ENCODE results near the gene CTSA. TPM values are rescaled to one million over a fixed set of nuclear protein-coding genes. Genes with fewer than 3 reads are reported as not detected.
"Not testable (repeated sequence)": the region's sequence is repeated elsewhere in the genome, so short reads cannot be mapped to it uniquely, and the experiment has no call there.

The CTSA gene
- total RNA-seq, 1 experiment from 2014 or later: 39.5 TPM

DNA sequence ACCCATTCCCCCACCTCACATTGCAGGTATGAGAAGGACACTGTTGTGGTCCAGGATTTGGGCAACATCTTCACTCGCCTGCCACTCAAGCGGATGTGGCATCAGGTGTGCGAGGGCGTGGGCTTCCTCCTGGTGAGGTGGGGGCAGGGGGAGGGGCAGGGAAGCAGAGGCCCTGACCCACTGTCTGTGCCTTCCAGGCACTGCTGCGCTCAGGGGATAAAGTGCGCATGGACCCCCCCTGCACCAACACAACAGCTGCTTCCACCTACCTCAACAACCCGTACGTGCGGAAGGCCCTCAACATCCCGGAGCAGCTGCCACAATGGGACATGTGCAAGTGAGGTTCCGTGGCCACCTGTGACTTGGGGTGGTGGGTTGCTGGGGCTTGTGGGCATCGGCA, 3.7 kb downstream of the CTSA start:
- Histone ChIP-seq H3K9me3 (ENCODE audit: low read length) (no peaks in the 10 kb centered on the region), H3K79me2 (ENCODE audit: low read length) (peaks cover 17% of the 10 kb centered on the region), H2AFZ (ENCODE audit: low read length) (no peak overlapping the region), H3K4me2 (ENCODE audit: low read depth, low read length, poor library complexity, severe bottlenecking) (no peak overlapping the region), H3K36me3 (ENCODE audit: insufficient read depth, low read length) (peaks cover 11% of the 10 kb centered on the region; the same call in 1 of the 2 replicates), H3K9me2 (replicated peaks; ENCODE audit: insufficient read depth, low read length) (no peaks in the 10 kb centered on the region), H3K4me1 (ENCODE audit: low read length) (peaks cover 27% of the 10 kb centered on the region), H3K4me3 (ENCODE audit: low read length) (no peak overlapping the region), H4K20me1 (ENCODE audit: insufficient read depth, low read depth, low read length) (no peaks in the 10 kb centered on the region), H3K27me3 (ENCODE audit: low read length) (no peaks in the 10 kb centered on the region), H3K27ac (ENCODE audit: low read length) (no peak overlapping the region), H3K9ac (ENCODE audit: low read length) (no peak overlapping the region)
- DNase-seq: no peak

GRCh38 chr20:45896641-45897161, 5.6 kb downstream of the CTSA start:
- H3K4me2 ChIP-seq (ENCODE audit: low read depth, low read length, poor library complexity, severe bottlenecking): no peak overlapping the region
- no peaks in the 10 kb centered on the region for H4K20me1 ChIP-seq (ENCODE audit: insufficient read depth, low read depth, low read length)
- H3K79me2 ChIP-seq (ENCODE audit: low read length): peaks cover 5% of the 10 kb centered on the region
- no peak overlapping the region for H3K27ac ChIP-seq (ENCODE audit: low read length)
- DNase-seq: no peak
- H3K9me3 ChIP-seq (ENCODE audit: low read length): no peaks in the 10 kb centered on the region
- no peak overlapping the region for H3K9ac ChIP-seq (ENCODE audit: low read length)
- no peaks in the 10 kb centered on the region for H3K9me2 ChIP-seq (replicated peaks; ENCODE audit: insufficient read depth, low read length)
- H3K27me3 ChIP-seq (ENCODE audit: low read length): no peaks in the 10 kb centered on the region
- no peak overlapping the region for H2AFZ ChIP-seq (ENCODE audit: low read length)
- H3K4me3 ChIP-seq (ENCODE audit: low read length): no peak overlapping the region
- peaks cover 28% of the 10 kb centered on the region for H3K4me1 ChIP-seq (ENCODE audit: low read length)
- peaks cover 11% of the 10 kb centered on the region; the same call in 1 of the 2 replicates for H3K36me3 ChIP-seq (ENCODE audit: insufficient read depth, low read length)

DNA sequence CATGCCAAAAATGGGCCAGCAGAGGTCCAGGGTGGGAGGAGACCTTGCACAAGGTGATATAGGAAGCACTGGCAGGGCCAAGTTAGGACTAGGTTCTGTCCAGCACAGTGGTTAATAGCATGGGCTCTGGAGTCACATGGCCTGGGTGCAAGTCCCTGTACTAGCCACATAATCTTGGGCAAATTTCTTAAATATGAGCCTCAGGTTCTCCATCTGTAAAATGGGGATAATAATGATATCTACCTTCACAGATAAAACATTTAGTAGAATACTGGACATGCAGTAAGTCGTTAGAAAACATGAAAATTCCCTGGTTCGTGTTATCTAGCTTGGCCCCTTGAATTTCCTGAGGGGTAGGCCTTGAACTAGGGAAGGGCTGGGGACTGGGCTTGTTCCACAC, 6.2 kb downstream of the CTSA start:
- Histone ChIP-seq H3K4me1 (ENCODE audit: low read length) (peaks cover 28% of the 10 kb centered on the region), H3K79me2 (ENCODE audit: low read length) (no peaks in the 10 kb centered on the region), H3K4me2 (ENCODE audit: low read depth, low read length, poor library complexity, severe bottlenecking) (no peak overlapping the region), H3K27me3 (ENCODE audit: low read length) (no peaks in the 10 kb centered on the region), H3K4me3 (ENCODE audit: low read length) (no peak overlapping the region), H3K36me3 (ENCODE audit: insufficient read depth, low read length) (peaks cover 11% of the 10 kb centered on the region; the same call in 1 of the 2 replicates), H2AFZ (ENCODE audit: low read length) (no peak overlapping the region), H3K27ac (ENCODE audit: low read length) (no peak overlapping the region), H3K9ac (ENCODE audit: low read length) (no peak overlapping the region), H4K20me1 (ENCODE audit: insufficient read depth, low read depth, low read length) (no peaks in the 10 kb centered on the region), H3K9me2 (replicated peaks; ENCODE audit: insufficient read depth, low read length) (no peaks in the 10 kb centered on the region), H3K9me3 (ENCODE audit: low read length) (no peaks in the 10 kb centered on the region)
- DNase-seq: no peak

GRCh38 chr20:45897692-45898091, 6.6 kb downstream of the CTSA start:
- H3K36me3 ChIP-seq (ENCODE audit: insufficient read depth, low read length): peaks cover 11% of the 10 kb centered on the region; the same call in 1 of the 2 replicates
- peaks cover 28% of the 10 kb centered on the region for H3K4me1 ChIP-seq (ENCODE audit: low read length)
- H3K9ac ChIP-seq (ENCODE audit: low read length): no peak overlapping the region

GRCh38 chr20:45898285-45898684, 7.2 kb downstream of the CTSA start:
- Histone ChIP-seq H4K20me1 (ENCODE audit: insufficient read depth, low read depth, low read length) (no peaks in the 10 kb centered on the region), H3K36me3 (ENCODE audit: insufficient read depth, low read length) (peaks cover 11% of the 10 kb centered on the region; the same call in 1 of the 2 replicates), H3K9ac (ENCODE audit: low read length) (no peak overlapping the region), H3K27me3 (ENCODE audit: low read length) (no peaks in the 10 kb centered on the region), H3K79me2 (ENCODE audit: low read length) (no peaks in the 10 kb centered on the region), H3K4me2 (ENCODE audit: low read depth, low read length, poor library complexity, severe bottlenecking) (no peak overlapping the region), H3K4me3 (ENCODE audit: low read length) (no peak overlapping the region), H3K9me2 (replicated peaks; ENCODE audit: insufficient read depth, low read length) (no peaks in the 10 kb centered on the region), H3K27ac (ENCODE audit: low read length) (no peak overlapping the region), H2AFZ (ENCODE audit: low read length) (no peak overlapping the region), H3K4me1 (ENCODE audit: low read length) (peaks cover 29% of the 10 kb centered on the region), H3K9me3 (ENCODE audit: low read length) (no peaks in the 10 kb centered on the region)
- DNase-seq: no peak

More at GRCh38 chr20:45897692-45898091, 6.6 kb downstream of the CTSA start:
- no peak overlapping the region for H3K27ac ChIP-seq (ENCODE audit: low read length)
- no peaks in the 10 kb centered on the region for H3K9me3 ChIP-seq (ENCODE audit: low read length)
- H3K9me2 ChIP-seq (replicated peaks; ENCODE audit: insufficient read depth, low read length): no peaks in the 10 kb centered on the region
- no peaks in the 10 kb centered on the region for H4K20me1 ChIP-seq (ENCODE audit: insufficient read depth, low read depth, low read length)
- H3K79me2 ChIP-seq (ENCODE audit: low read length): no peaks in the 10 kb centered on the region
- H3K4me3 ChIP-seq (ENCODE audit: low read length): no peak overlapping the region
- no peaks in the 10 kb centered on the region for H3K27me3 ChIP-seq (ENCODE audit: low read length)
- DNase-seq: no peak
- no peak overlapping the region for H3K4me2 ChIP-seq (ENCODE audit: low read depth, low read length, poor library complexity, severe bottlenecking)
- no peak overlapping the region for H2AFZ ChIP-seq (ENCODE audit: low read length)

DNA sequence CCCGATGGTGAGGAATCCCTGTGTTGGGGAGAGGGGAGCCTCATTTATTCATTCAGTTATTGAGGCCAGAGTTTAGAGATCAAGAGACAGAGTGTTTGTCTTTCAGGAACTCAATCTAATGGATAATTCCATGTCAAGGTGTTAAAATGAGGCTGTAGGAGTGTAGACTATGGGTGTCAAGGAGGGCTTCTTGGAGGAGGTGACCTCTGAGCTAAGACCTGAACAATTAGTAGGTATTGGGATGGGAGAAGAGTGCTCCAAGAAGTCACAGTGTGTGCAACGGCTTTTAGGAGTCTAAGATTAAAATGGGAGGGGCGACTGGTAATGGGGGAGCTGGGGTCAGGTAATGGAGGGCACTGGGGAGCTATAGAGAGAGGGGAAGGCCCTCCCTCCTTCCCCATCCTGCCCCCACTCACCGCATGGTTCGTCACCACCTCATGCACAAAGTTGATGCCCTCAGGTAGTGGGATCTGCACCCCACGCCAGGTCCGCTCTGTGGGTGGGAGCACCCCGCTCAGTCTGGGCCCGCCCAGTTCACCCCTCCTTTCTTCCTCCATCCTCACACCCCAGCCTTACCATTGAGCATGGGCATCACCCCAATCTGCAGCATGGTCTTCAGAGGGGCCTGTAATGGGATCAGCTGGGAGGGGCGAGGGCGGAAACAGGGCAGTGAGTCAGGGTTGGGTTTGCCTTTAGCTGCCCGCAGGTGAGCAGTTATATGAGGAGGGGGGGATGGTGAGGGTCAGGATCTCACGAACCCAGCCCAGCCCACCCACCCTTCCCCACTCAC, 8.1 kb downstream of the CTSA start:
- H3K27ac ChIP-seq (ENCODE audit: low read length): no peak overlapping the region
- H2AFZ ChIP-seq (ENCODE audit: low read length): no peak overlapping the region
- peaks cover 6% of the 10 kb centered on the region; the same call in 1 of the 2 replicates for H3K36me3 ChIP-seq (ENCODE audit: insufficient read depth, low read length)
- no peak overlapping the region for H3K4me2 ChIP-seq (ENCODE audit: low read depth, low read length, poor library complexity, severe bottlenecking)
- no peaks in the 10 kb centered on the region for H3K9me2 ChIP-seq (replicated peaks; ENCODE audit: insufficient read depth, low read length)
- no peak overlapping the region for H3K9ac ChIP-seq (ENCODE audit: low read length)
- H3K4me1 ChIP-seq (ENCODE audit: low read length): peaks cover 39% of the 10 kb centered on the region
- no peaks in the 10 kb centered on the region for H4K20me1 ChIP-seq (ENCODE audit: insufficient read depth, low read depth, low read length)
- no peaks in the 10 kb centered on the region for H3K9me3 ChIP-seq (ENCODE audit: low read length)
- no peak overlapping the region for H3K4me3 ChIP-seq (ENCODE audit: low read length)
- no peaks in the 10 kb centered on the region for H3K27me3 ChIP-seq (ENCODE audit: low read length)
- no peak for DNase-seq
- H3K79me2 ChIP-seq (ENCODE audit: low read length): no peaks in the 10 kb centered on the region

DNA sequence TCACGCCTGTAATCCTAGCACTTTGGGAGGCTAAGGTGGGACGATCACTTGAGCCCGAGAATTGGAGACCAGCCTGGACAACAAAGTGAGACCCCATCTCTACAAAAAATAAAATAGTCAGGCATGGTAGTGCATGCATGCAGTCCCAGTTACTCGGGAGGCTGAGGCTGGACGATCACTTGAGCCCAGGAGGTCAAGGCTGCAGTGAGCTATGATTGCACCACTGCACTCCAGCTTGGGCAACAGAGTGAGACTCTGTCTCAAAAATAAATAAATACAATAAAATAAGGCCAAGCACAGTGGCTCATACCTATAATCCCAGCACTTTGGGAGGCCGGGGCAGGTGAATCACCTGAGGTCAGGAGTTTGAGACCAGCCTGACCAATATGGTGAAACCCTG, 10.2 kb downstream of the CTSA start:
- not testable (repeated sequence) for H3K4me2 ChIP-seq (ENCODE audit: low read depth, low read length, poor library complexity, severe bottlenecking); DNase-seq; H2AFZ ChIP-seq (ENCODE audit: low read length); H3K9ac ChIP-seq (ENCODE audit: low read length); H3K27me3 ChIP-seq (ENCODE audit: low read length); H4K20me1 ChIP-seq (ENCODE audit: insufficient read depth, low read depth, low read length); H3K36me3 ChIP-seq (ENCODE audit: insufficient read depth, low read length); H3K79me2 ChIP-seq (ENCODE audit: low read length); H3K9me2 ChIP-seq (replicated peaks; ENCODE audit: insufficient read depth, low read length); H3K9me3 ChIP-seq (ENCODE audit: low read length); H3K4me3 ChIP-seq (ENCODE audit: low read length)
- Histone ChIP-seq H3K27ac (ENCODE audit: low read length) (peak overlapping the region; percentile 95), H3K4me1 (ENCODE audit: low read length) (peaks cover 55% of the 10 kb centered on the region)

- Histone ChIP-seq H3K9ac (ENCODE audit: low read length) (peak overlapping the region; percentile 66), H3K27me3 (ENCODE audit: low read length) (no peaks in the 10 kb centered on the region), H3K4me1 (ENCODE audit: low read length) (peaks cover 55% of the 10 kb centered on the region), H4K20me1 (ENCODE audit: insufficient read depth, low read depth, low read length) (no peaks in the 10 kb centered on the region), H3K4me3 (ENCODE audit: low read length) (peak overlapping the region; percentile 59), H3K79me2 (ENCODE audit: low read length) (no peaks in the 10 kb centered on the region), H3K4me2 (ENCODE audit: low read depth, low read length, poor library complexity, severe bottlenecking) (peak overlapping the region; percentile 87), H3K9me3 (ENCODE audit: low read length) (no peaks in the 10 kb centered on the region), H2AFZ (ENCODE audit: low read length) (no peak overlapping the region), H3K36me3 (ENCODE audit: insufficient read depth, low read length) (0 out of 2 replicates have a peak, but pooled peaks cover 3% of the 10 kb centered on the region), H3K27ac (ENCODE audit: low read length) (peak overlapping the region; percentile 95), H3K9me2 (replicated peaks; ENCODE audit: insufficient read depth, low read length) (no peaks in the 10 kb centered on the region)
- peak; percentile 89 for DNase-seq
Observed at GRCh38 chr20:45902199-45902701, 11.1 kb downstream of the CTSA start.

All from Karpas-422 (cell line).